T-helper 2 cell treated with Interferon-gamma antibody and Interleukin-4, amounts not matched to agents 5 μg/mL and 100 μg/mL, for 36 hours (primary cell): ENCODE data around the gene GATA6.
"Not testable (repeated sequence)": the region's sequence is repeated elsewhere in the genome, so short reads cannot be mapped to it uniquely, and the experiment has no call there.

Source experiments
- DNase-seq: peaks from one replicate; pipeline ENCODE4 v3.0.0; 2021; ENCODE audit warnings: low spot score
- H3K27ac Mint-ChIP-seq: one replicate; pipeline ENCODE4 v1.8.0; 2021; ENCODE audit warnings: mild to moderate bottlenecking, mixed read lengths
- H3K27me3 Mint-ChIP-seq: one replicate; pipeline ENCODE4 v1.8.0; 2021; ENCODE audit warnings: low read depth, mixed read lengths
- H3K36me3 Mint-ChIP-seq: one replicate; pipeline ENCODE4 v1.8.0; 2021; ENCODE audit warnings: low read depth, mixed read lengths
- H3K4me1 Mint-ChIP-seq: one replicate; pipeline ENCODE4 v1.8.0; 2021; ENCODE audit warnings: low read depth, mixed read lengths
- H3K4me3 Mint-ChIP-seq: one replicate; pipeline ENCODE4 v1.8.0; 2022; ENCODE audit warnings: mild to moderate bottlenecking, moderate library complexity, mixed read lengths
- H3K9me3 Mint-ChIP-seq: one replicate; pipeline ENCODE4 v1.8.0; 2021; ENCODE audit warnings: mixed read lengths

Gene GATA6

GRCh38 chr18:22214731-22215528 is 45.5 kb downstream of the GATA6 start:
- H3K27me3 Mint-ChIP-seq: no peaks in the 10 kb centered on the region
- H3K27ac Mint-ChIP-seq: no peak overlapping the region
- H3K9me3 Mint-ChIP-seq: no peaks in the 10 kb centered on the region
- DNase-seq: no peak
- H3K4me3 Mint-ChIP-seq: no peak overlapping the region
- no peaks in the 10 kb centered on the region for H3K36me3 Mint-ChIP-seq
- H3K4me1 Mint-ChIP-seq: no peaks in the 10 kb centered on the region

- Mint-ChIP-seq H3K27me3 (no peaks in the 10 kb centered on the region), H3K4me1 (no peaks in the 10 kb centered on the region), H3K4me3 (no peak overlapping the region), H3K27ac (no peak overlapping the region), H3K9me3 (no peaks in the 10 kb centered on the region), H3K36me3 (no peaks in the 10 kb centered on the region)
- DNase-seq: no peak
These were observed 49.4 kb downstream of the GATA6 start for GRCh38 chr18:22218835-22219234.

GRCh38 chr18:22219568-22220355 is 50.4 kb downstream of the GATA6 start:
- H3K27ac Mint-ChIP-seq: no peak overlapping the region
- H3K27me3 Mint-ChIP-seq: no peaks in the 10 kb centered on the region
- no peaks in the 10 kb centered on the region for H3K36me3 Mint-ChIP-seq
- H3K4me3 Mint-ChIP-seq: no peak overlapping the region
- H3K4me1 Mint-ChIP-seq: no peaks in the 10 kb centered on the region
- no peaks in the 10 kb centered on the region for H3K9me3 Mint-ChIP-seq
- DNase-seq: no peak

- H3K4me3 Mint-ChIP-seq, H3K27me3 Mint-ChIP-seq, H3K27ac Mint-ChIP-seq, DNase-seq, H3K36me3 Mint-ChIP-seq, H3K4me1 Mint-ChIP-seq, H3K9me3 Mint-ChIP-seq: not testable (repeated sequence)
These were observed 51.2 kb downstream of the GATA6 start for GRCh38 chr18:22220585-22220984.

- DNase-seq: no peak
- Mint-ChIP-seq H3K27ac (no peak overlapping the region), H3K4me3 (no peak overlapping the region), H3K27me3 (no peaks in the 10 kb centered on the region), H3K36me3 (no peaks in the 10 kb centered on the region), H3K9me3 (no peaks in the 10 kb centered on the region), H3K4me1 (no peaks in the 10 kb centered on the region)
These were observed 52.0 kb downstream of the GATA6 start for GRCh38 chr18:22221350-22221749.

- Mint-ChIP-seq H3K4me1 (no peaks in the 10 kb centered on the region), H3K36me3 (no peaks in the 10 kb centered on the region), H3K27ac (no peak overlapping the region), H3K9me3 (no peaks in the 10 kb centered on the region), H3K4me3 (no peak overlapping the region), H3K27me3 (no peaks in the 10 kb centered on the region)
- DNase-seq: no peak
These were observed 54.0 kb downstream of the GATA6 start for GRCh38 chr18:22223254-22223964.

- no peaks in the 10 kb centered on the region for H3K36me3 Mint-ChIP-seq
- no peaks in the 10 kb centered on the region for H3K4me1 Mint-ChIP-seq
- DNase-seq: no peak
- no peaks in the 10 kb centered on the region for H3K9me3 Mint-ChIP-seq
- no peaks in the 10 kb centered on the region for H3K27me3 Mint-ChIP-seq
- H3K27ac Mint-ChIP-seq: no peak overlapping the region
- no peak overlapping the region for H3K4me3 Mint-ChIP-seq
These were observed 54.6 kb downstream of the GATA6 start for GRCh38 chr18:22223965-22224322.

- H3K9me3 Mint-ChIP-seq: no peaks in the 10 kb centered on the region
- no peaks in the 10 kb centered on the region for H3K4me1 Mint-ChIP-seq
- H3K4me3 Mint-ChIP-seq: no peak overlapping the region
- no peaks in the 10 kb centered on the region for H3K36me3 Mint-ChIP-seq
- no peak overlapping the region for H3K27ac Mint-ChIP-seq
- no peak for DNase-seq
- no peaks in the 10 kb centered on the region for H3K27me3 Mint-ChIP-seq
These were observed 55.0 kb downstream of the GATA6 start for GRCh38 chr18:22224339-22224738.

GRCh38 chr18:22226801-22227200 is 57.4 kb downstream of the GATA6 start:
- H3K27me3 Mint-ChIP-seq: no peaks in the 10 kb centered on the region
- H3K36me3 Mint-ChIP-seq: no peaks in the 10 kb centered on the region
- no peak for DNase-seq
- H3K9me3 Mint-ChIP-seq: no peaks in the 10 kb centered on the region
- no peak overlapping the region for H3K27ac Mint-ChIP-seq
- no peak overlapping the region for H3K4me3 Mint-ChIP-seq
- H3K4me1 Mint-ChIP-seq: no peaks in the 10 kb centered on the region

- H3K27ac Mint-ChIP-seq: no peak overlapping the region
- no peaks in the 10 kb centered on the region for H3K36me3 Mint-ChIP-seq
- no peaks in the 10 kb centered on the region for H3K4me1 Mint-ChIP-seq
- no peaks in the 10 kb centered on the region for H3K9me3 Mint-ChIP-seq
- no peak overlapping the region for H3K4me3 Mint-ChIP-seq
- DNase-seq: no peak
- no peaks in the 10 kb centered on the region for H3K27me3 Mint-ChIP-seq
These were observed 59.6 kb downstream of the GATA6 start for GRCh38 chr18:22228976-22229375.

GRCh38 chr18:22229456-22230124 is 60.2 kb downstream of the GATA6 start:
- Mint-ChIP-seq H3K4me3 (no peak overlapping the region), H3K9me3 (no peaks in the 10 kb centered on the region), H3K27ac (no peak overlapping the region), H3K36me3 (no peaks in the 10 kb centered on the region), H3K4me1 (no peaks in the 10 kb centered on the region), H3K27me3 (no peaks in the 10 kb centered on the region)
- no peak for DNase-seq

GRCh38 chr18:22230471-22230945 is 61.1 kb downstream of the GATA6 start:
- no peaks in the 10 kb centered on the region for H3K36me3 Mint-ChIP-seq
- no peak for DNase-seq
- H3K27ac Mint-ChIP-seq: no peak overlapping the region
- no peaks in the 10 kb centered on the region for H3K9me3 Mint-ChIP-seq
- no peaks in the 10 kb centered on the region for H3K4me1 Mint-ChIP-seq
- H3K4me3 Mint-ChIP-seq: no peak overlapping the region
- H3K27me3 Mint-ChIP-seq: no peaks in the 10 kb centered on the region

- no peak overlapping the region for H3K4me3 Mint-ChIP-seq
- DNase-seq: no peak
- H3K27ac Mint-ChIP-seq: no peak overlapping the region
- no peaks in the 10 kb centered on the region for H3K36me3 Mint-ChIP-seq
- no peaks in the 10 kb centered on the region for H3K27me3 Mint-ChIP-seq
- H3K4me1 Mint-ChIP-seq: no peaks in the 10 kb centered on the region
- peaks cover 5% of the 10 kb centered on the region for H3K9me3 Mint-ChIP-seq
These were observed 63.9 kb downstream of the GATA6 start for GRCh38 chr18:22233266-22233665.

GRCh38 chr18:22238036-22238435 is 68.6 kb downstream of the GATA6 start:
- H3K4me1 Mint-ChIP-seq: no peaks in the 10 kb centered on the region
- DNase-seq: no peak
- no peaks in the 10 kb centered on the region for H3K36me3 Mint-ChIP-seq
- H3K27me3 Mint-ChIP-seq: no peaks in the 10 kb centered on the region
- peaks cover 5% of the 10 kb centered on the region for H3K9me3 Mint-ChIP-seq
- no peak overlapping the region for H3K27ac Mint-ChIP-seq
- H3K4me3 Mint-ChIP-seq: no peak overlapping the region
